Smooth muscle cell (in vitro differentiated cells): ENCODE results near the gene DNAJB6. TPM values are rescaled to one million over a fixed set of nuclear protein-coding genes. Genes with fewer than 3 reads are reported as not detected.

Experiments used
- DNase-seq: peaks from one replicate; lab custom pipeline; 2025; ENCODE audit not compliant: unreplicated experiment; lab: John Stamatoyannopoulos, UW
- H2AFZ ChIP-seq: fragments of 200-600 bp; sonication (generic); 2 replicates; pipeline ENCODE4 v1.6.0; 2016; ENCODE audit warnings: antibody characterized with exemption, low read depth, mild to moderate bottlenecking
- H3F3A ChIP-seq: fragments of 200-600 bp; sonication (generic); 2 replicates; pipeline ENCODE4 v1.6.0; 2017; ENCODE audit warnings: antibody characterized with exemption, low read depth
- H3K27ac ChIP-seq: fragments of 200-600 bp; sonication (generic); 2 replicates; pipeline ENCODE4 v1.5.1; 2016; ENCODE audit warnings: low read depth, mild to moderate bottlenecking
- H3K27me3 ChIP-seq: fragments of 200-600 bp; sonication (generic); 2 replicates; pipeline ENCODE4 v1.6.1; 2016; ENCODE audit warnings: low read depth, mild to moderate bottlenecking
- H3K36me3 ChIP-seq: fragments of 200-600 bp; sonication (generic); 2 replicates; pipeline ENCODE4 v1.5.1; 2016; ENCODE audit warnings: low read depth
- H3K4me1 ChIP-seq: fragments of 200-600 bp; sonication (generic); 2 replicates; pipeline ENCODE4 v1.5.1; 2016; ENCODE audit warnings: low read depth
- H3K4me2 ChIP-seq: fragments of 200-600 bp; sonication (generic); 2 replicates; pipeline ENCODE4 v1.6.0; 2016; ENCODE audit warnings: mild to moderate bottlenecking
- H3K4me3 ChIP-seq: fragments of 200-600 bp; sonication (generic); 2 replicates; pipeline ENCODE4 v1.5.1; 2016; ENCODE audit warnings: mild to moderate bottlenecking
- H3K79me2 ChIP-seq: fragments of 200-600 bp; sonication (generic); 2 replicates; pipeline ENCODE4 v1.6.0; 2016; ENCODE audit warnings: low read depth, mild to moderate bottlenecking
- H3K9ac ChIP-seq: fragments of 200-600 bp; sonication (generic); 2 replicates; pipeline ENCODE4 v1.6.0; 2016; ENCODE audit warnings: low read depth
- H3K9me3 ChIP-seq: fragments of 200-600 bp; sonication (generic); replicated peaks from 2 replicates; pipeline ENCODE4 v1.5.1; 2016; ENCODE audit warnings: low read depth
- H4K20me1 ChIP-seq: fragments of 200-600 bp; sonication (generic); 2 replicates; pipeline ENCODE4 v1.6.0; 2016; ENCODE audit warnings: low read depth
- CTCF ChIP-seq: fragments of 200-600 bp; sonication (generic); IDR thresholded peaks from 2 replicates; pipeline ENCODE4 v1.5.1; 2017; ENCODE audit warnings: borderline replicate concordance, mild to moderate bottlenecking, antibody characterized with exemption; ENCODE audit not compliant: insufficient read depth, poor library complexity, severe bottlenecking
- WGBS: methylation state at CpG from one replicate; pipeline ENCODE4 v1.1.7; 2016; ENCODE audit warnings: low lambda C conversion rate; 5-methylcytosine and 5-hydroxymethylcytosine counted together
- polyA plus RNA-seq: library from polyadenylated mRNA; unstranded; fragments of >200 nt; fragmentation: Nextera tagmentation; extraction: Ambion mirVana; gene quantifications from 2 replicates; pipeline ENCODE4 v1.2.1, GENCODE V29; 2016
- total RNA-seq: library from RNA; depleted of rRNA; stranded (reverse); fragments of >200 nt; gene quantifications from 2 replicates; pipeline ENCODE4 v1.2.3, GENCODE V29; 2014

DNAJB6 gene
- total and polyA plus RNA-seq, 2 experiments from 2014 or later = 103 to 104 TPM

- no peak for TF ChIP-seq CTCF
- no peaks in the 10 kb centered on the region for H3K4me1 ChIP-seq
- WGBS = 94% methylated on average over 40 of the region's 42 CpGs
- H3K4me3 ChIP-seq = no peak overlapping the region
- no peaks in the 10 kb centered on the region for H3K36me3 ChIP-seq
- no peak for DNase-seq
- H3K79me2 ChIP-seq = no peaks in the 10 kb centered on the region
- H3K9me3 ChIP-seq = no peaks in the 10 kb centered on the region
- H3K9ac ChIP-seq = no peak overlapping the region
- H4K20me1 ChIP-seq = no peaks in the 10 kb centered on the region
- no peaks in the 10 kb centered on the region for H3K27me3 ChIP-seq
- no peak overlapping the region for H2AFZ ChIP-seq
- H3K27ac ChIP-seq = no peak overlapping the region
- H3K4me2 ChIP-seq = no peak overlapping the region
- no peaks in the 10 kb centered on the region for H3F3A ChIP-seq
These were observed 89.9 kb downstream of the DNAJB6 start for GRCh38 chr7:157426463-157427301.

- no peak overlapping the region for H3K9ac ChIP-seq
- H2AFZ ChIP-seq = no peak overlapping the region
- no peaks in the 10 kb centered on the region for H4K20me1 ChIP-seq
- H3K27ac ChIP-seq = no peak overlapping the region
- no peaks in the 10 kb centered on the region for H3K36me3 ChIP-seq
- H3K9me3 ChIP-seq = no peaks in the 10 kb centered on the region
- no peaks in the 10 kb centered on the region for H3K27me3 ChIP-seq
- no peaks in the 10 kb centered on the region for H3K79me2 ChIP-seq
- H3K4me3 ChIP-seq = no peak overlapping the region
- H3K4me2 ChIP-seq = no peak overlapping the region
- no peaks in the 10 kb centered on the region for H3K4me1 ChIP-seq
- 97% methylated on average over 22 of the region's 23 CpGs for WGBS
- no peak for DNase-seq
- TF ChIP-seq CTCF = no peak
- H3F3A ChIP-seq = no peaks in the 10 kb centered on the region
These were observed 91.2 kb downstream of the DNAJB6 start for GRCh38 chr7:157427811-157428553.

- H3K79me2 ChIP-seq = no peaks in the 10 kb centered on the region
- WGBS = 93% methylated on average over 12 of the region's 12 CpGs
- DNase-seq = no peak
These were observed 91.7 kb downstream of the DNAJB6 start for GRCh38 chr7:157428554-157428945.

More at GRCh38 chr7:157428554-157428945, 91.7 kb downstream of the DNAJB6 start:
- Histone ChIP-seq H3K4me2 (no peak overlapping the region), H3K36me3 (no peaks in the 10 kb centered on the region), H3K27me3 (no peaks in the 10 kb centered on the region), H2AFZ (no peak overlapping the region), H4K20me1 (no peaks in the 10 kb centered on the region), H3K9me3 (no peaks in the 10 kb centered on the region), H3K27ac (no peak overlapping the region), H3F3A (no peaks in the 10 kb centered on the region), H3K4me1 (no peaks in the 10 kb centered on the region), H3K4me3 (no peak overlapping the region), H3K9ac (no peak overlapping the region)
- TF ChIP-seq CTCF = no peak
